Right ventricle myocardium superior (tissue), 1 donor: Measurements from ENCODE around the gene SLCO2A1. TPM values are rescaled to one million over a fixed set of nuclear protein-coding genes. Genes with fewer than 3 reads are reported as not detected.

Experiments
- ATAC-seq: fragments of 200-7000 bp; cut with Tn5 transposase; one replicate; pipeline ENCODE4 v1.9.1; 2020; ENCODE audit warnings: mild to moderate bottlenecking; ENCODE audit not compliant: poor library complexity
- DNase-seq: peaks from one replicate; pipeline ENCODE4 v3.0.0-alpha.2; 2020
- intact Hi-C: fragments of 100-400 bp; cut with DNase I; formaldehyde crosslinking; loops from one replicate; pipeline ENCODE4 v1.11.2; 2022
- total RNA-seq: library from RNA; stranded (reverse); fragmentation: NEBNext Ultra II Directional; extraction: Animal tissue kit (Norgen Biotek cat#: 25700); gene quantifications from one replicate; pipeline ENCODE4 v1.2.1, GENCODE V29; 2021
- donor health status: DM: no; HTN: yes; CAD: no; lungs with severe emphysema.

SLCO2A1 gene
- total RNA-seq, 1 donor from 2014 or later: 8.3 TPM

DNA sequence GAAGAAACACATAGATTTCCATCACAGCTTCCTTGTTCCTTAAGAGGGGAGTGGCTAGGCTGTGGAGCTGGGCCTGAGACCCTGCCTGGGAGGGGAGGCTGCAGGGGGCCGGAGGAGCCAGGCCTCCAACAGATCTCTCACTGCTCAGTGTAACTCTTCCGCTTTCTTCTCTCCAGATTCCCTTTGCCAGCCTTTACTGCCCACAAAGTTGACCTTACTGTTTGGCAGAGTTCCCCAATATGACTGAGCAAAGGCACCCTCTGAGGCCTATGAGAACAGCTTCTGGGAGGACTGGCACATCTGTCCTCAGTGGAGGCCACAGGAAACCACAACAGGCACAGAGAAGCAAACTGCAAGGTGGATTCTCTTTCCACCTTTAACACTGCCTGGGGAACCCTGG lies 38.1 kb downstream of the SLCO2A1 start:
- ATAC-seq (peak; percentile 25), DNase-seq (no peak)
- intact Hi-C loops: no loop called here

DNA sequence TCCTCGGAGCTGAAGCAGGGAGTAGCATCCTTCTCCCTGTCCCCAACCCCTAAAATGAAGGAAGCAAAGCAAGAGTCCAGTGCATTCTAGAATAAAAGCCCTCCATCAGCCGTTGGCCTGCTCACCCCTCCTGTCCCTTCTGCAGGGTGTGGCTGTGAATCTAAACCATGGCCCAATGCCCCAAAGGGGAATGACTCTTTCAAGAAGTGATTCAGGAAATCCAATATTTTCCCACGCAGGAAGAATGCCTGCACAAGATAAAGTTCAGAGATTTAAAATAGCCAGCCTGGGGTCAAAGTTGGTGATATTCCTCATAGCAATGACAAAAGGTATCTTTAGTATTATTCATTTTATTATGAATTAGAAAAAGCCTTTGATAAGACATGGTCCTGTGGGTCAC lies 38.5 kb downstream of the SLCO2A1 start:
- ATAC-seq: no peak
- DNase-seq: no peak
- intact Hi-C loops: no loop called here

DNA sequence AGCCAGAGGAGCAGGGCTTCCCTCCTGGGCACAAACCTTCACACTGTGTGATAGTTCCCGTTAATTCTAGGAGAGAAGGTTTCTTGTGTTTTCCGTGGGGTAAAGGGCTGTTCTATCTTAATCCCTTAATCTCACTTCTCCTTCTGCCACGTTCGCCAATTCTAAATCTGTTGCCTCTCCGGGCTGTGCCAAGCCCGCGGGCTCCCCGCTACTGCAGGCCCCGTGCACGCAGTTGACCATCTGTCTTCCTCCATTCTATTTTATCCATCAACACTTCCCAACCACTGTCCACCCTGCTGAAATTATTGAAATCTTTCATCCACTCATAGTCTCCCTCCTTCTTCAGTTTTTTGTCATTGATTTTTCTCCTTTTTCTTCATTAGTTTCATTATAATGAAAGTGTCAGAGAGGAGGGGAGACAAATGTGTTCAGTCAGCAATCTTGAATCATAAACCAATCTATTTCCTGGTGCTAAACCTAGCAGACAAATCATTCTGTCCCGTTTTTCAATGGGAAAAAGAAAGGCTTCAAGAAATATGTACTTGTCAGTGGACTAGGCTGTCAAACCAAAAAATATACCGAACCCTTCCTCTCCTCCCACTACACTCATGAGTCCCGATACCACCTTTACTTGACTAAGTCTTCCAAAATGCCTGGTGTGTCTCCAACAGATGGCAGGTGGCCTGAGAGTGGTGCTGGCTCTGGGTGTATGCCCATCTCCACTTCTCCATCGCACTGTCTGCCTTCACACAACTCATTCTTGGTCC lies 39.6 kb downstream of the SLCO2A1 start:
- no peak for DNase-seq
- ATAC-seq: no peak
- intact Hi-C loops: no loop called here

GRCh38 chr3:133988631-133989161 lies 41.0 kb downstream of the SLCO2A1 start:
- ATAC-seq (no peak), DNase-seq (no peak)
- intact Hi-C loops: no loop called here

- no peak for ATAC-seq
- intact Hi-C loops: no loop called here
- no peak for DNase-seq
Observed at GRCh38 chr3:133987948-133988484, 41.7 kb downstream of the SLCO2A1 start.

DNA sequence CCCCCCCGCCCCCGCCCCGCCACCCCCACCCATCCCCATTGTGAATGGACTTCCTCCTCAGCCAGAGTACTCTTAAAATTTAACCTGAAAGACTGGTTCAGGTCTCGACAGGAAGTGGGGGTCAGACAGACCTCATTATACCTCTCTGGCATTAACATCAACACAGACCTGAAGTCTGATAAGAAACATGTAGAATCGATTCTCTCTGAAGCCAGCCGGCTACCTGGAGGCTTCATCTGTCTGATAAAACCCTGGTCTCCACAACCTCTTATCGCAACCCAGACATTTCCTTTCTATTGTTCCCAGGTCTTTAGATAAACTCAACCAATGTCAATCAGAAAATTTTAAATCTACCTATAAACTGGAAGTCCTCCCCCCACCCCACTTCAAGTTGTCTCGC lies 42.6 kb downstream of the SLCO2A1 start:
- ATAC-seq (no peak), DNase-seq (no peak)
- intact Hi-C loops: no loop called here

DNA sequence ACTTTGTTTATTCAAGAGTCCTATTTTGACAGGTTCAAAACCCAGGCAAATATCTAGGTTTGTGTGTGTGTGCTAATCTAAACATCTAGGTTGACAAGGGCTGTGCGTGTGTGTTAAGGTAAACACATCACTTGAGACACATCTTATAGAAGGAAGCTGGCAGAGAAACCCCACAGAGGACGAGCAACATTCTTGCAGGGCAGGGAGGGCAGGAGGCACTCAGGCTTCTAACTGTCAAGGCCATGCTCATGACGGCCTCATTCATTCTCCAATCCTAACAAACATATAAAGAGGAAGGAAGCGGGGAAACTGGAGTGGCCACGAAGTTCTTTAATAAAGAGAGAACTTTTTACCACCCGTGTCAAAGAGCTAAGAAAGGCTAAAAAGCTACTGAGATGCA lies 43.4 kb downstream of the SLCO2A1 start:
- ATAC-seq (no peak), DNase-seq (no peak)
- intact Hi-C loops: no loop called here

GRCh38 chr3:133984975-133985374 lies 44.8 kb downstream of the SLCO2A1 start:
- intact Hi-C loops: no loop called here
- DNase-seq (no peak), ATAC-seq (no peak)

DNA sequence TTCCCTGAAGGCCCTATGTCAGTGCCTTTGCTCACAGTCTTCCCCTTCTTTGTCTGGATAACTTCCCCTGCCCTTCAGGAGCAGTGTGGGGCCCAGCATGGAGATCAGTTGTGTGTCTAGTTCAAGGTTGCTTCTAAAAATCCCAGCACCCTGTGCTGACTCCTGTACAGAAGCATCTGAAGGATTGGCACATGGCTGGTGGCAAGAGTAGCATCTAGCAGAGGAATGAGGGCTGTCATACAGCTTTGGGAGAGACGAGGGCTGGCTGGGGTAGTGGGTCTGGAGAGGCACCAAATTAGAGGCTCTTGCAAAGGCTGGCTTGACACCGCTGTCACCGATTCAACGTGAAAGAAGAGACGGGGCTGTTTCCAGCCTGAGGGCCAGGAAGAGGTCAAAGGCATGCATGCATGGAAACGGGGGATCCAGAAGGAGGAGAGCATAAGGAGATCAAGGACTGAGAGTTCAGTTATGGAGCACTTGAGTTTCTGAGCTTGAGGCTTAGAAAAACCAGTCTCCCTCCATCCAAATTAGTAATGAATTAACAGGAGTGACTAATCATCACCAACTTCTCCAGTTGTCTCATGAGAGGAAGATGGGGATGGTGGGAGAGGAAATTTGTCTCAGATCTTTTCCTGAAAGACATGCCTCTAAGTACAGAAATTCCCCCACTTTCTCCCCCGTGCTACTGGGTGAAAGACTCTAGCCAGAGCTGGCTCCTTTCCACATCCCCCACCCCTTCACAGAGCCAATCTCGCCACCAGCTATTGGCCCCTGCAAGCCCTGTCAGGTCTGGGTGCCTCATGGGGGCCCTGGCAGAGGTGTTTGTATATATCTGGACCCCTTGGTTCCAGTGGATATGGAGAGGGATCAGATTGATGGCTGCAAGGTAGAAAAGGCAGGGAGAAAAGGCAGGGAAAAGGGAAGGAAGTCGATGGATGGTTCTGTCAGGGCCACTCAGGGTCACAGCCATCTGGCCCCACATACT lies 45.9 kb downstream of the SLCO2A1 start:
- DNase-seq (no peak), ATAC-seq (no peak)
- intact Hi-C loops: no loop called here

GRCh38 chr3:133983126-133983525 lies 46.6 kb downstream of the SLCO2A1 start:
- intact Hi-C loops: no loop called here
- DNase-seq: no peak
- ATAC-seq: no peak

DNA sequence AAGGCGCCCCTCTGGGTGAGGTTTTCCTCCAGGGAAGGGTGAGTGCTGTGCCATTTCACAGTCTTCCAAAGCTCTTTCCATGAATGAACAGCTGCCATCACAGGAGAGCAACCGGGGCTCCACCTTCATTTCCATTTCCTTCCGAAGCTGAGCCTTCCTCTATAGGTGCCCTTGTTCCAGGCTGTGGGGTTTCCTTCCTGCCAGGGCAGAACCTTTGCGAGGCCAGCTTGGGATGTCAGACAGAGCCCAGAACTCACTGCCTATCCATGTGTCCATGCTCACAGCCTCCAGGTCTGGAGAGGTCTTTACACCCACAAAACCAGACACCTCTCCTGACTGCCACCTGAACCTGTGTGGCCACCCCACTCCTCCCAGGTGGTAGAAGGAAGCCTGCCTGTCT lies 49.2 kb downstream of the SLCO2A1 start:
- DNase-seq (no peak), ATAC-seq (no peak)
- intact Hi-C loops: no loop called here

DNA sequence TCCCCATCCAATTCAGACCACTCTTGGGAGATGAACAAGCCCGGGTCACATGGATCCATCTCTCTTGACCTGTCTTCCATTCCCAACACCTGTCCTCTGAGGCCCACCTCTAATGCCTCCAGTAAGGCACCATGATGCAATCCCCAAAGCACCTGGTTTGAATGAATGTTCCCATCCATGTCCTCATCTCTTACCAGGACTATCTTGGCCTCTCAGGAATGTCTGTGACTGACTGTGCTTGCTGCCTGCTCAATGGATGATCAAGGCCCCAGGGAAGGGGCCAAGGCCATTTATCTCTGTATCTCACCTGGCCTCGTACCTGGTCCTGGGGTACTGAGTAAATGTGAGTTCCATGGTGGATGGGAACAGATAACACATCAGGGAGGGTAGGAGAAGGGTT lies 49.7 kb downstream of the SLCO2A1 start:
- DNase-seq: no peak
- no peak for ATAC-seq
- intact Hi-C loops: no loop called here

DNA sequence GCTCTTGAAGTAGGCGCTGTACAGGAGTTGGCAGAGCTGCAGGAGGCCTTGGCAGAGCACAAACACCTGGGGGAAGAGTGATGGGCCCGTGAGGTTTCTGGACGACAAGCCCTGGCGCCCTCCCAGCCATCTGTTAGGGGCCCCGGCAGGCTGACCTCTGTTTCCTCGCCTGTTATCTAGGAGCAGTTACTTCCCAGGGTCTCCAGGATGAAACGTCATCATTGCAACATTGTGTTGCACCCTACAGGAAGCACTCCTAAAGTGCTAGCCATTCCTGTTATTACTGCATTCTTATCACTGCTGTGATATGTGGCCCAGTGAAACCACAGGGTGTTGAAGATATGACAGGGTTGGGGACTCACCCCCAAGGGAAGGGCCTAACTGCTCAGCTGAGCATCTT lies 50.2 kb downstream of the SLCO2A1 start:
- no peak for DNase-seq
- intact Hi-C loops: no loop called here
- no peak for ATAC-seq

DNA sequence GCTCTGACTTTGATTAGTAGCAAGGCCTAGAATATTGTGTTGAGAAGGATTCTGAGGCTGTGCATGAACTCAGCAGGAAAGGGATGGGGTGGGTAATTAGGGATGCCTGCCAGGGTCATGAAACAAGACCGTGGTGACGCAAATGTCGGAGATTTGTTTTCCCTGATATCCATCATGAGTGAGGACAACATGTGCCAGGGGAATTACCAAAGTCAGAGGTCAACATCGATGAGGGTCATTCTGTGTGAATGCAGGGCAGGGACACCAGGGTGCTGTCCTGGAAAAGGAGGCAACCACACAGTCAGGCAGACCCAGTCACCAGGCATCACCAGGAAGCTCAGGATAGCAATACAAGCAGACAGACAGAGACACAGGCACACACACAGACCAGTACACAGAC lies 52.2 kb downstream of the SLCO2A1 start:
- ATAC-seq: no peak
- intact Hi-C loops: no loop called here
- no peak for DNase-seq

DNA sequence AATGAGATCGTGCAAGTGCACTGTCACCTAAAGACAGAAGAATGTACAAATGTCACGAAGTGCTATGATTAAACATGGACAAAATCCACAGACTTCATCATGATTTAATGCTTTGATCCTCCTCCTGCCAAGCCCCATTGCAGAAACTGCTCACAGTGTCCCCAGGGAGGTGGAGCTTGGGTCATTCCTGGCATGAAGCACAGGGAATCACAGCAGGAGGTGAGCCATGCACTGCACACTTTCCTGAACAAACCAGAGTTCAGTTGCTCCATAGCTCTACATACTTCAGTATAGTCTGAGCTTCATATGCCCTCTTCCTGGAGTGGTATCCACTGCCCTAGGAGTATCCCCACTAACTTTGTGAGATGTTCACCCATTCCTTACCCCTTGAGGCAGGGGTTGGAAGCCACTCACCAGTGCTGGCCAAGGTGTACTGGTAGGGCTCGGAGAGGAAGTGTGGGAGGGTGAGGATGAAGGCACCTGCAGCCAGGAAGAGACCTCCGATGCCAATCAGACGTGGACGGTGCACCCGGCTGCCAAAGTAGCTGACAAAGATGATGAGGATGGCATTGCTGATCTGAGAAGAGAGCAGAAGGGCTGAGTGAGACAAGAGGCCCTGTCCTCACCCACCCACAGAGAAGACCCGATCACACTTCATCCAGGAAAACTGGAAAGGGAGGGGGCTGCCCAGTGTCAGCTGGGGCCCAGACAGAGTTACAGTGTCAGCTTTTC lies 56.3 kb downstream of the SLCO2A1 start:
- DNase-seq (no peak), ATAC-seq (no peak)
- intact Hi-C loops: no loop called here

GRCh38 chr3:133972156-133972555 lies 57.6 kb downstream of the SLCO2A1 start:
- intact Hi-C loops: no loop called here
- ATAC-seq (no peak), DNase-seq (no peak)

DNA sequence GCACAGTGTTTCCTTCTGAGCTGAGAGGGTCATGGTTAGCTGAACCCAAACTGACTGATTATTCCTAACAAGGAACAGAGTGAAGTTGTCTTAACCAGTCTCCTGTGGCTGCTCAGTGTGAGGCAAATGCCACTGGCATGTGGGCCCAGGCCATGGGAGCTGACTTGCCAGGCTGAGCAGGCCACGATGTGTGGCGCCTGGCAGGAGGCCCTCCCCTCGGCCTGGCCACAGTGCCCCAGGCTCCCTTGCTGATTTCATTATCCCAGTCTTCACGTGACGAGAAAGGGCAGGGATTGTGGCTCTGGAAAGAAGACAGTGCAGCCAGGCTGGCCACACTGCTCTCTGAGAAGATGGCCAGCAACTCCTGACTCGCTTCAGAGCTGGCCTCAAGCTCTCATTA lies 58.8 kb downstream of the SLCO2A1 start:
- intact Hi-C loops: no loop called here
- DNase-seq (no peak), ATAC-seq (no peak)

DNA sequence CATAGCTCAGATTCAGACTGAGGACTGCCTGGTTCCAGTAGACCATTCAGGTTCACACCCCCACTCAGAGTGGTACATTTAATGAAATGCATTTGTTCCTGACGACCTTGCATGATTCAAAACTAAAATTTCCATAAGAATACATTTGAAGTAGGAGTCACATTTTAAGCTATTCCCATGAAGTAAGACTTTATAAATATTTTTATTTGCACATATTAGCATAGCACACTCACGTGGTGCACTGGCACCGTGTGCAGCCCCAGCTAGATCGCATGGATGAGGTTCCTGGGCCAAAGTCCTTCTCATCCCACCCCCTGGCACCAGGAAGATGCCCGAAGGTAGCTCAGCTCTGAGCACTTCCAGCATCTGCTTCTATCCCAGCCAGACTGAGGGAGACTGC lies 59.4 kb downstream of the SLCO2A1 start:
- intact Hi-C loops: no loop called here
- DNase-seq: no peak
- ATAC-seq: no peak
